Measurements from ENCODE around the gene TIMM9. TPM values are rescaled to one million over a fixed set of nuclear protein-coding genes. Genes with fewer than 3 reads are reported as not detected.
"Not testable (repeated sequence)": the region's sequence is repeated elsewhere in the genome, so short reads cannot be mapped to it uniquely, and the experiment has no call there.

The TIMM9 gene
- total RNA-seq: 23.2 TPM

GRCh38 chr14:58427281-58428117 lies at the start of gene TIMM9, which contains the start of gene KIAA0586:
TSS of gene TIMM9 (minus strand) at chr14:58427531. CDS start at chr14:58411945, 15,586 bp downstream.
TSS of gene KIAA0586 (plus strand) at chr14:58427719. CDS start at chr14:58428265, 546 bp downstream.
- FAIRE-seq (no peak), DNase-seq (ENCODE audit: low spot score in 2 of 2) (peak; percentile 70 to 81)

GRCh38 chr14:58476320-58476719 lies 49.0 kb upstream of the TIMM9 start:
- DNase-seq (ENCODE audit: low spot score in 2 of 2): no peak
- no peak for FAIRE-seq

GRCh38 chr14:58469309-58469708 lies 42.0 kb upstream of the TIMM9 start:
- DNase-seq (ENCODE audit: low spot score in 2 of 2) (no peak), FAIRE-seq (no peak)

GRCh38 chr14:58467575-58467974 lies 40.2 kb upstream of the TIMM9 start:
- DNase-seq (ENCODE audit: low spot score in 2 of 2) (no peak), FAIRE-seq (no peak)

- DNase-seq (ENCODE audit: low spot score in 2 of 2): no peak
- no peak for FAIRE-seq
These were observed 39.1 kb upstream of the TIMM9 start for GRCh38 chr14:58466459-58466858.

GRCh38 chr14:58465421-58465820 lies 38.1 kb upstream of the TIMM9 start:
- FAIRE-seq (no peak), DNase-seq (ENCODE audit: low spot score in 2 of 2) (no peak)

GRCh38 chr14:58464652-58465051 lies 37.3 kb upstream of the TIMM9 start:
- no peak for FAIRE-seq
- DNase-seq (ENCODE audit: low spot score in 2 of 2): no peak

- DNase-seq (ENCODE audit: low spot score in 2 of 2) (no peak), FAIRE-seq (no peak)
These were observed 35.8 kb upstream of the TIMM9 start for GRCh38 chr14:58463147-58463546.

- DNase-seq (ENCODE audit: low spot score in 2 of 2) (no peak), FAIRE-seq (peak; percentile 17)
These were observed 33.4 kb upstream of the TIMM9 start for GRCh38 chr14:58460772-58461171.

GRCh38 chr14:58455593-58456265 lies 28.4 kb upstream of the TIMM9 start:
- FAIRE-seq (no peak), DNase-seq (ENCODE audit: low spot score in 2 of 2) (no peak)

GRCh38 chr14:58444627-58445026 lies 17.3 kb upstream of the TIMM9 start:
- DNase-seq (ENCODE audit: low spot score in 2 of 2): no peak
- no peak for FAIRE-seq

- FAIRE-seq (no peak), DNase-seq (ENCODE audit: low spot score in 2 of 2) (no peak)
These were observed 12.1 kb upstream of the TIMM9 start for GRCh38 chr14:58439476-58439875.

GRCh38 chr14:58430156-58430555 lies 2.8 kb upstream of the TIMM9 start:
- no peak for FAIRE-seq
- no peak for DNase-seq (ENCODE audit: low spot score in 2 of 2)

- peak in 1 of 2 donors; percentile 17 for DNase-seq (ENCODE audit: low spot score in 2 of 2)
- no peak for FAIRE-seq
These were observed 870 bp upstream of the TIMM9 start for GRCh38 chr14:58428118-58428683.

GRCh38 chr14:58426670-58427280 lies 556 bp downstream of the TIMM9 start:
- no peak for FAIRE-seq
- DNase-seq (ENCODE audit: low spot score in 2 of 2): peak; percentile 53 to 60

GRCh38 chr14:58416934-58417333 lies 10.4 kb downstream of the TIMM9 start:
- not testable (repeated sequence) for FAIRE-seq; DNase-seq (ENCODE audit: low spot score in 2 of 2)

GRCh38 chr14:58415636-58416547 lies 11.4 kb downstream of the TIMM9 start:
- DNase-seq (ENCODE audit: low spot score in 2 of 2) (no peak), FAIRE-seq (no peak)

GRCh38 chr14:58414845-58415244 lies 12.5 kb downstream of the TIMM9 start:
- FAIRE-seq (no peak), DNase-seq (ENCODE audit: low spot score in 2 of 2) (no peak)

GRCh38 chr14:58408681-58409215 lies 18.6 kb downstream of the TIMM9 start:
- peak; percentile 98 for FAIRE-seq
- DNase-seq (ENCODE audit: low spot score in 2 of 2): no peak

GRCh38 chr14:58401587-58401986 lies 25.7 kb downstream of the TIMM9 start:
- no peak for DNase-seq (ENCODE audit: low spot score in 2 of 2)
- no peak for FAIRE-seq

All from frontal cortex (tissue), 4 donors.